HL-60/S4 treated with retinoic acid at 250 ng/mL for 4 days and 3 days (cell line): ENCODE measurements around the gene MMS22L.

Experiments
- in situ Hi-C: fragments of 300-500 bp; cut with MboI; formaldehyde crosslinking; loops from 2 replicates; pipeline ENCODE4 v1.7.0; 2022; ENCODE audit warnings: low sequenced_read_pairs

The MMS22L gene

GRCh38 chr6:97095311-97095850 lies 187.6 kb downstream of the MMS22L start:
- in situ Hi-C loops = no loop called here

- in situ Hi-C loops = no loop called here
Observed at GRCh38 chr6:97094376-97094775, 188.6 kb downstream of the MMS22L start.

DNA sequence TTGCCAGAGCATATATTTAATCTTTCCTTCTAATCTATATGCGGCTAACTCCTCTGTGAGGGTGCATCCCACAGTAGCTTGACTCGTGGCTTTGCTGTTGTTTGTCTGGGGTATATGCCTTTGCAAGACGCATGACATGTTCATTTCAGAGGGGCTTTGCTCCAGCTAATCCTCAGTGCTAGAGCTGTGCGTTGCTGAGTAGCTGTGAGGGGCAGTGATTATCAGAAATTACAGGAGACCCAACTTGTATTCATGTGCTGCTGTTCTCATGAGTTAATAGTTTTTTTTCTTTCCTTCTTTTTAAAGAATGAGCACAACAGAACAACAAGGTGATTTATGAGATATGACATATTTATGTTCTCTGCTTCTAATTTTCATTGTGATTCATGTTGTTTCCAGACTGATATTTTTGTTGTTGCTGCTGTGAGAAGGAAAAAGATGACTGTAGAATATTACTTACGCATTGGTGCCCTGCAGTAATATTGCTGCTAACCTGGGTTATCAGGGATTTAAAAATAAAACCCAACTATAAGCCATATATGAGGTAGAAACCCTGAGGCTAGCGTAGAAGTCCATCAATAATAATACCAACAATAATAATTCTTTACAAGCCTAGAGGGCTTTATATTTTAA lies 190.2 kb downstream of the MMS22L start:
- in situ Hi-C loops = no loop called here
